IMR-90 (cell line): Measurements from ENCODE around the gene GSK3B. TPM values are rescaled to one million over a fixed set of nuclear protein-coding genes. Genes with fewer than 3 reads are reported as not detected.

Experiments
- ATAC-seq: fragments of 200-7000 bp; cut with Tn5 transposase; 2 replicates; pipeline ENCODE4 v1.9.1; 2020; ENCODE audit warnings: low read depth, mild to moderate bottlenecking, moderate library complexity
- BruUV-seq: library from RNA; stranded (reverse); fragments of 400-500 nt; replicated peaks from 2 replicates; lab custom pipeline; 2021; lab: Mats Ljungman, UMichigan
- CTCF ChIA-PET: fragments of 300-600 bp; formaldehyde crosslinking; extraction: SDS; loops from one replicate; lab custom pipeline; 2021; ENCODE audit warnings: antibody characterized with exemption; lab: Yijun Ruan, JAX
- POLR2A ChIA-PET: fragments of 300-600 bp; sonication (Branson Sonifier 250); formaldehyde crosslinking; loops from one replicate; lab custom pipeline; 2022; ENCODE audit warnings: antibody characterized with exemption; ENCODE audit not compliant: unreplicated experiment; lab: Charles Lee
- DNase-seq: peaks from one replicate; pipeline ENCODE4 v3.0.0; 2013
- H2AFZ ChIP-seq: replicated peaks from 2 replicates; pipeline ENCODE3; 2013; ENCODE audit warnings: low read length, mild to moderate bottlenecking; ENCODE audit not compliant: poor library complexity
- H2AK5ac ChIP-seq: 2 replicates; pipeline ENCODE4 v1.6.1; 2013; ENCODE audit warnings: low read depth, low read length, inconsistent platforms
- H2AK9ac ChIP-seq: replicated peaks from 2 replicates; pipeline ENCODE3; 2013; ENCODE audit warnings: mild to moderate bottlenecking, low read depth, low read length, moderate library complexity; ENCODE audit not compliant: poor library complexity
- H2BK120ac ChIP-seq: 2 replicates; pipeline ENCODE4 v1.6.1; 2013; ENCODE audit warnings: low read depth, low read length, inconsistent platforms
- H2BK15ac ChIP-seq: 3 replicates; pipeline ENCODE4 v1.6.1; 2013; ENCODE audit warnings: low read depth, low read length, inconsistent platforms
- H2BK20ac ChIP-seq: 2 replicates; pipeline ENCODE4 v1.6.1; 2013; ENCODE audit warnings: low read depth, mild to moderate bottlenecking, inconsistent platforms, low read length, moderate library complexity
- H2BK5ac ChIP-seq: 2 replicates; pipeline ENCODE4 v1.6.1; 2013; ENCODE audit warnings: mild to moderate bottlenecking, low read depth, low read length, inconsistent platforms; ENCODE audit not compliant: poor library complexity, severe bottlenecking
- H3K14ac ChIP-seq: replicated peaks from 2 replicates; pipeline ENCODE4 v1.6.1; 2013; ENCODE audit warnings: low read depth, low read length, inconsistent platforms
- H3K18ac ChIP-seq: 2 replicates; pipeline ENCODE4 v1.6.1; 2013; ENCODE audit warnings: low read depth, low read length, control low read depth
- H3K23ac ChIP-seq: 2 replicates; pipeline ENCODE4 v1.6.1; 2013; ENCODE audit warnings: low read depth, low read length, inconsistent platforms
- H3K27ac ChIP-seq: 2 replicates; pipeline ENCODE4 v1.5.1; 2013; ENCODE audit warnings: mild to moderate bottlenecking, control low read depth, low read length; ENCODE audit not compliant: insufficient read depth
- H3K27me3 ChIP-seq: 2 replicates; pipeline ENCODE4 v1.6.1; 2013; ENCODE audit warnings: low read length; ENCODE audit not compliant: control insufficient read depth, insufficient read depth
- H3K36me3 ChIP-seq: 2 replicates; pipeline ENCODE4 v1.6.1; 2013; ENCODE audit warnings: low read length, mixed read lengths; ENCODE audit not compliant: control insufficient read depth, insufficient read depth
- H3K4ac ChIP-seq: 2 replicates; pipeline ENCODE4 v1.6.1; 2013; ENCODE audit warnings: low read depth, low read length, inconsistent platforms
- H3K4me1 ChIP-seq: 2 replicates; pipeline ENCODE4 v1.6.1; 2013; ENCODE audit warnings: low read length, mixed read lengths; ENCODE audit not compliant: control insufficient read depth, insufficient read depth
- H3K4me2 ChIP-seq: 2 replicates; pipeline ENCODE4 v1.6.1; 2013; ENCODE audit warnings: low read depth, mild to moderate bottlenecking, control low read depth, low read length, moderate library complexity
- H3K4me3 ChIP-seq: 2 replicates; pipeline ENCODE4 v1.5.1; 2013; ENCODE audit warnings: low read depth, mild to moderate bottlenecking, control low read depth, low read length, moderate library complexity; ENCODE audit not compliant: insufficient read depth
- H3K56ac ChIP-seq: 2 replicates; pipeline ENCODE4 v1.6.1; 2013; ENCODE audit warnings: low read length, inconsistent platforms; ENCODE audit not compliant: insufficient read depth; ENCODE audit errors: extremely low read depth
- H3K79me1 ChIP-seq, 2 experiments: 2 replicates each; pipeline ENCODE4 v1.6.1; 2013; ENCODE audit warnings: low read length in 2 of 2, inconsistent platforms in 1 of 2, low read depth in 1 of 2
- H3K9ac ChIP-seq: 2 replicates; pipeline ENCODE4 v1.6.1; 2013; ENCODE audit warnings: low read depth, low read length, control low read depth
- H3K9me1 ChIP-seq: 2 replicates; pipeline ENCODE4 v1.6.1; 2013; ENCODE audit warnings: low read length, inconsistent platforms; ENCODE audit not compliant: insufficient read depth
- H3K9me3 ChIP-seq: 2 replicates; pipeline ENCODE4 v1.6.1; 2013; ENCODE audit warnings: low read length; ENCODE audit not compliant: control insufficient read depth, insufficient read depth
- H4K20me1 ChIP-seq: 2 replicates; pipeline ENCODE4 v1.6.1; 2013; ENCODE audit warnings: low read length, inconsistent platforms; ENCODE audit not compliant: insufficient read depth
- H4K5ac ChIP-seq: 2 replicates; pipeline ENCODE4 v1.6.1; 2013; ENCODE audit warnings: mild to moderate bottlenecking, low read depth, low read length, control low read depth
- H4K8ac ChIP-seq, 2 experiments: 2 replicates each; pipeline ENCODE4 v1.6.1; 2013; ENCODE audit warnings: low read depth in 2 of 2, low read length in 2 of 2, control low read depth in 1 of 2, inconsistent platforms in 1 of 2
- H4K91ac ChIP-seq: 2 replicates; pipeline ENCODE4 v1.6.1; 2013; ENCODE audit warnings: low read depth, low read length, inconsistent platforms; ENCODE audit not compliant: insufficient read depth
- BHLHE40 ChIP-seq: fragments of 150-350 bp; IDR thresholded peaks from 2 replicates; pipeline ENCODE4 v1.6.1; 2016; ENCODE audit warnings: mild to moderate bottlenecking, low read depth, low read length
- CEBPB ChIP-seq: IDR thresholded peaks from 2 replicates; pipeline ENCODE4 v1.6.1; 2012; ENCODE audit warnings: low read depth, low read length, improper control_type of control experiment
- CHD1 ChIP-seq: IDR thresholded peaks from 2 replicates; pipeline ENCODE4 v1.6.1; 2012; ENCODE audit warnings: low read depth, low read length, improper control_type of control experiment
- ELK1 ChIP-seq: fragments of 150-350 bp; IDR thresholded peaks from 2 replicates; pipeline ENCODE4 v1.6.1; 2016; ENCODE audit warnings: low read depth, mild to moderate bottlenecking, low read length, moderate library complexity, borderline replicate concordance
- MAZ ChIP-seq: IDR thresholded peaks from 2 replicates; pipeline ENCODE4 v1.6.1; 2012; ENCODE audit warnings: low read depth, mild to moderate bottlenecking, low read length, improper control_type of control experiment, moderate library complexity, borderline replicate concordance
- MXI1 ChIP-seq: IDR thresholded peaks from 2 replicates; pipeline ENCODE4 v1.6.1; 2012; ENCODE audit warnings: low read depth, mild to moderate bottlenecking, low read length, moderate library complexity, borderline replicate concordance
- NFE2L2 ChIP-seq: fragments of 150-350 bp; IDR thresholded peaks from 2 replicates; pipeline ENCODE4 v1.6.1; 2016; ENCODE audit warnings: low read depth, mild to moderate bottlenecking, low read length
- RFX5 ChIP-seq: IDR thresholded peaks from 2 replicates; pipeline ENCODE4 v1.8.0; 2012; ENCODE audit warnings: low read depth, mild to moderate bottlenecking, low read length, moderate library complexity
- USF2 ChIP-seq: fragments of 150-350 bp; IDR thresholded peaks from 2 replicates; pipeline ENCODE4 v1.6.1; 2017; ENCODE audit warnings: mild to moderate bottlenecking, antibody characterized with exemption, low read length, low read depth
- WGBS, 2 experiments: methylation state at CpG; one replicate each; pipeline versions ENCODE4 v1.1.5 to v1.1.7; 2013; ENCODE audit warnings: missing lambda C conversion rate in 2 of 2; ENCODE audit not compliant: insufficient read length in 1 of 2; ENCODE audit errors: extremely low coverage in 2 of 2; 5-methylcytosine and 5-hydroxymethylcytosine counted together
- dilution Hi-C: fragments of 300-500 bp; cut with HindIII; formaldehyde crosslinking; loops from one replicate; pipeline ENCODE4 v1.14.3; 2018; ENCODE audit warnings: low sequenced_read_pairs; ENCODE audit not compliant: unreplicated experiment
- in situ Hi-C: fragments of 300-500 bp; cut with MboI; formaldehyde crosslinking; loops from 3 replicates; pipeline ENCODE4 v1.14.3; 2019; ENCODE audit warnings: low sequenced_read_pairs, inconsistent platforms, mixed read lengths
- intact Hi-C: fragments of 100-400 bp; cut with micrococcal nuclease; formaldehyde crosslinking; loops from 2 replicates; pipeline ENCODE4 v1.10.0; 2022
- polyA plus RNA-seq, 3 experiments: library from polyadenylated mRNA; depleted of rRNA; stranded (reverse); fragments of >200 nt; gene quantifications; 2 replicates each; pipeline ENCODE4 v1.2.3, GENCODE V29; 2012; ENCODE audit warnings: low replicate concordance in 1 of 3
- total RNA-seq: library from RNA; depleted of rRNA; stranded (reverse); fragments of >200 nt; gene quantifications from 2 replicates; pipeline ENCODE4 v1.2.3, GENCODE V29; 2012

Gene GSK3B
- total and polyA plus RNA-seq, 2 of the 4 experiments (the other 2 are of a cell fraction), result 19.2 to 33.2 TPM

- dilution Hi-C loops (no loop called here), intact Hi-C loops (no loop called here), in situ Hi-C loops (no loop called here)
- BruUV-seq, result no TSS peak
- Histone ChIP-seq H3K27me3 (peaks cover 14% of the 10 kb centered on the region), H3K14ac (no peak overlapping the region), H2BK20ac (no peak overlapping the region), H2AK9ac (no peak overlapping the region), H4K20me1 (no peaks in the 10 kb centered on the region), H3K23ac (no peak overlapping the region), H3K4me3 (no peak overlapping the region), H2BK5ac (no peak overlapping the region), H3K9ac (no peak overlapping the region), H2AK5ac (no peak overlapping the region), H2BK15ac (no peak overlapping the region), H3K9me3 (no peaks in the 10 kb centered on the region), H4K5ac (no peak overlapping the region), H4K8ac (no peak overlapping the region), H3K36me3 (no peaks in the 10 kb centered on the region), H3K4ac (no peak overlapping the region), H3K27ac (no peak overlapping the region), H3K56ac (no peak overlapping the region), H3K79me1 (no peaks in the 10 kb centered on the region), H3K9me1 (no peaks in the 10 kb centered on the region), H3K4me1 (0 out of 2 replicates have a peak, but pooled peaks cover 2% of the 10 kb centered on the region), H3K18ac (no peak overlapping the region), H2BK120ac (no peak overlapping the region), H2AFZ (no peak overlapping the region), H4K91ac (no peak overlapping the region), H3K4me2 (no peak overlapping the region)
- CTCF ChIA-PET, result no interaction called here
- POLR2A ChIA-PET, result no interaction called here
- TF ChIP-seq MAZ, result no peak
- TF ChIP-seq CEBPB, result no peak
- TF ChIP-seq RFX5, result no peak
- TF ChIP-seq BHLHE40, result no peak
- TF ChIP-seq USF2, result no peak
- TF ChIP-seq MXI1, result no peak
- no peak for TF ChIP-seq CHD1
- TF ChIP-seq NFE2L2, result no peak
- TF ChIP-seq ELK1, result no peak
- no CpG with 5 or more reads among the region's 2 CpGs for WGBS, 2 experiments
- ATAC-seq (no peak), DNase-seq (no peak)
Measured at GRCh38 chr3:119794401-119794800, 299.8 kb downstream of the GSK3B start.
